Liver (tissue), 9 donors: ENCODE data around the gene SERPINB8. TPM values are rescaled to one million over a fixed set of nuclear protein-coding genes. Genes with fewer than 3 reads are reported as not detected.

ENCODE experiments used
- DNase-seq: peaks from one replicate; pipeline ENCODE4 v3.0.0-alpha.2; 2017; ENCODE audit warnings: low spot score
- H3K27ac ChIP-seq, 2 donors: one replicate each; pipeline ENCODE4 v1.7.0; 2013; ENCODE audit warnings: inconsistent platforms in 2 of 2, low read length in 2 of 2, control low read depth in 1 of 2, low read depth in 1 of 2, mild to moderate bottlenecking in 1 of 2
- H3K27me3 ChIP-seq, 4 donors: one replicate each; pipeline versions ENCODE4 v1.6.1 to v1.7.0; 2013; ENCODE audit warnings: low read length in 3 of 4, inconsistent platforms in 1 of 4, mild to moderate bottlenecking in 1 of 4, moderate library complexity in 1 of 4; ENCODE audit not compliant: control insufficient read depth in 4 of 4, insufficient read depth in 4 of 4
- H3K36me3 ChIP-seq, 4 donors: one replicate each; pipeline versions ENCODE4 v1.6.1 to v1.7.0; 2013; ENCODE audit warnings: low read length in 3 of 4, mild to moderate bottlenecking in 3 of 4, low read depth in 1 of 4, moderate library complexity in 1 of 4; ENCODE audit not compliant: control insufficient read depth in 4 of 4, insufficient read depth in 3 of 4
- H3K4me1 ChIP-seq, 4 donors: one replicate each; pipeline versions ENCODE4 v1.6.1 to v1.7.0; 2013; ENCODE audit warnings: low read length in 3 of 4, mild to moderate bottlenecking in 3 of 4, moderate library complexity in 1 of 4; ENCODE audit not compliant: control insufficient read depth in 4 of 4, insufficient read depth in 4 of 4
- H3K4me3 ChIP-seq, 3 donors: one replicate each; pipeline versions ENCODE4 v1.6.1 to v1.7.0; 2013; ENCODE audit warnings: low read length in 3 of 3, control low read depth in 1 of 3, low read depth in 1 of 3, mild to moderate bottlenecking in 1 of 3
- H3K9ac ChIP-seq, 2 donors: one replicate each; pipeline ENCODE4 v1.7.0; 2013; ENCODE audit warnings: low read length in 2 of 2, mild to moderate bottlenecking in 2 of 2, moderate library complexity in 2 of 2, control low read depth in 1 of 2, low read depth in 1 of 2
- H3K9me3 ChIP-seq, 4 donors: one replicate each; pipeline versions ENCODE4 v1.6.1 to v1.7.0; 2013; ENCODE audit warnings: low read length in 3 of 4; ENCODE audit not compliant: control insufficient read depth in 4 of 4
- CTCF ChIP-seq: fragments of 150-350 bp; IDR thresholded peaks from 2 replicates; pipeline ENCODE4 v1.5.1; 2017; ENCODE audit warnings: improper control_type of control experiment, low read depth, low read length; ENCODE audit not compliant: missing input control
- EGR1 ChIP-seq, 2 donors: IDR thresholded peaks; 2 replicates each; pipeline ENCODE4 v1.6.1; 2016 to 2018; ENCODE audit warnings: antibody characterized with exemption in 2 of 2, low read depth in 2 of 2
- FOXA1 ChIP-seq: IDR thresholded peaks from 2 replicates; pipeline ENCODE4 v1.6.1; 2016; ENCODE audit warnings: antibody characterized with exemption
- FOXA2 ChIP-seq: IDR thresholded peaks from 2 replicates; pipeline ENCODE4 v1.6.1; 2016; ENCODE audit warnings: antibody characterized with exemption
- GABPA ChIP-seq, 2 donors: IDR thresholded peaks in 1 of 2; conservative IDR thresholded peaks in 1 of 2; 2 replicates each; pipeline ENCODE4 v1.6.1; 2016; ENCODE audit warnings: antibody characterized with exemption in 2 of 2, mild to moderate bottlenecking in 1 of 2, moderate library complexity in 1 of 2
- HNF4A ChIP-seq, 2 donors: conservative IDR thresholded peaks; 2 replicates each; pipeline ENCODE4 v1.6.1; 2016; ENCODE audit warnings: antibody characterized with exemption in 2 of 2, mild to moderate bottlenecking in 2 of 2
- HNF4G ChIP-seq: IDR thresholded peaks from 2 replicates; pipeline ENCODE4 v1.6.1; 2016; ENCODE audit warnings: antibody characterized with exemption
- JUND ChIP-seq, 2 donors: IDR thresholded peaks; 2 replicates each; pipeline ENCODE4 v1.6.1; 2016; ENCODE audit warnings: antibody characterized with exemption in 2 of 2
- NR2F2 ChIP-seq: IDR thresholded peaks from 2 replicates; pipeline ENCODE4 v1.6.1; 2016; ENCODE audit warnings: antibody characterized with exemption
- RAD21 ChIP-seq, 2 donors: IDR thresholded peaks; 2 replicates each; pipeline ENCODE4 v1.6.1; 2016; ENCODE audit warnings: antibody characterized with exemption in 2 of 2, mild to moderate bottlenecking in 2 of 2
- RXRA ChIP-seq, 2 donors: IDR thresholded peaks; 2 replicates each; pipeline ENCODE4 v1.6.1; 2017 to 2018; ENCODE audit warnings: antibody characterized with exemption in 2 of 2, mild to moderate bottlenecking in 1 of 2
- SP1 ChIP-seq: IDR thresholded peaks from 2 replicates; pipeline ENCODE4 v1.6.1; 2018; ENCODE audit warnings: antibody characterized with exemption, mild to moderate bottlenecking
- TAF1 ChIP-seq: conservative IDR thresholded peaks from 2 replicates; pipeline ENCODE4 v1.6.1; 2016; ENCODE audit warnings: antibody characterized with exemption, mild to moderate bottlenecking
- YY1 ChIP-seq: IDR thresholded peaks from 2 replicates; pipeline ENCODE4 v1.6.1; 2016; ENCODE audit warnings: antibody characterized with exemption, mild to moderate bottlenecking
- ZBTB33 ChIP-seq: IDR thresholded peaks from 2 replicates; pipeline ENCODE4 v1.6.1; 2016; ENCODE audit warnings: antibody characterized with exemption
- WGBS: extraction: QIAGEN DNeasy Blood & Tissue Kit; methylation state at CpG from one replicate; pipeline ENCODE4 v1.1.7; 2013; 5-methylcytosine and 5-hydroxymethylcytosine counted together
- polyA plus RNA-seq, 2 donors: library from polyadenylated mRNA; stranded (reverse) in 1 of 2; unstranded in 1 of 2; fragments of 200-250 nt in 1 of 2; fragments of >200 nt in 1 of 2; fragmentation: Nextera tagmentation in 1 of 2; extraction: Ambion mirVana in 1 of 2; gene quantifications; one replicate each; pipeline versions ENCODE4 v1.2.1 to v1.2.3, GENCODE V29; 2013 to 2015
- total RNA-seq, 2 donors: library from RNA; depleted of rRNA; stranded (reverse); fragments of >200 nt; gene quantifications; one replicate each; pipeline ENCODE4 v1.2.3, GENCODE V29; 2014
- TF ChIP-seq, protein P1 (sequence below): IDR thresholded peaks from 2 replicates; pipeline ENCODE4 v1.6.1; 2016; ENCODE audit warnings: antibody characterized with exemption
- TF ChIP-seq, protein P2 (sequence below): IDR thresholded peaks from 2 replicates; pipeline ENCODE4 v1.6.1; 2016; ENCODE audit warnings: antibody characterized with exemption
- TF ChIP-seq, protein P3 (sequence below): IDR thresholded peaks from 2 replicates; pipeline ENCODE4 v1.6.1; 2016; ENCODE audit warnings: antibody characterized with exemption, mild to moderate bottlenecking
- donor health status: healthy.
- donor health status: healthy.
- donor health status: healthy.
- donor health status: healthy.
- donor health status: healthy.

Gene SERPINB8
- total and polyA plus RNA-seq, 4 donors = 2.5 to 8.6 (median 6.7) TPM

DNA sequence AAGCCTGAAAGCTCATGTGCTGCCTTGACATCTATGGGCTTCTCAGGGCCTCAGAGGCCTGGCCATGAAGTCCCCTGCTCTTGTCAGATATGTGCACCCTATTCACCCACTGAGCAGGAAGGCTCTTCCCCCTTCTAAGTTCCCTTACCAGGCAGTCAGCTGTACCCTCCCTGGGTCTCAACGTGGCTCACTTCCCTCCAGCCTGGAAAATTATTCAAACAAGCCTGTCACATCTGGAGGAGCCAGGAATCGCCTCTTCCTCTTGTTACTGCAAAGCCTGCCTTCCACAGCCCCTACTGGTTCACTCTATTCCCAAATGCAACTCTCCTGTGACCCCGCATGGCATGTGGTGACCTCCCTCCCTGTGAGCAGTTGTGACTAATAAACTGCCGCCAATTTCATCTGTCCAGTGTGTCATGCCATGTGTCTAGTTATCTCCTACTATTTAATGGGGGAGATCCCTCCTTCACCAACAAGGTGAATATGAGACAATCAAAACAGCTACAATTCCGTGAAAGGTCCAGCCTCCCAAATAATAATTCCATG is 8.4 kb upstream of the SERPINB8 start:
- Histone ChIP-seq H3K36me3 (no peaks in the 10 kb centered on the region), H3K9ac (no peak overlapping the region), H3K4me3 (no peak overlapping the region), H3K27me3 (no peaks in the 10 kb centered on the region), H3K4me1 (peaks cover 7 to 23% (median 18%) of the 10 kb centered on the region in 4 donors), H3K9me3 (no peaks in the 10 kb centered on the region), H3K27ac (no peak overlapping the region)
- TF ChIP-seq RAD21 (IDR thresholded peaks at IDR 0.05) = no peak
- TF ChIP-seq YY1 = no peak
- TF ChIP-seq, protein P1, sequence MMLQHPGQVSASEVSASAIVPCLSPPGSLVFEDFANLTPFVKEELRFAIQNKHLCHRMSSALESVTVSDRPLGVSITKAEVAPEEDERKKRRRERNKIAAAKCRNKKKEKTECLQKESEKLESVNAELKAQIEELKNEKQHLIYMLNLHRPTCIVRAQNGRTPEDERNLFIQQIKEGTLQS = no peak
- TF ChIP-seq FOXA2 = no peak
- TF ChIP-seq FOXA1 = no peak
- no peak for TF ChIP-seq TAF1
- TF ChIP-seq, protein P2, sequence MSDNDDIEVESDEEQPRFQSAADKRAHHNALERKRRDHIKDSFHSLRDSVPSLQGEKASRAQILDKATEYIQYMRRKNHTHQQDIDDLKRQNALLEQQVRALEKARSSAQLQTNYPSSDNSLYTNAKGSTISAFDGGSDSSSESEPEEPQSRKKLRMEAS = no peak
- no peak for TF ChIP-seq CTCF
- no peak for DNase-seq
- WGBS = 78% methylated on average over 5 of the region's 5 CpGs

GRCh38 chr18:63962137-63962536 is 7.7 kb upstream of the SERPINB8 start:
- Histone ChIP-seq H3K9me3 (no peaks in the 10 kb centered on the region), H3K27me3 (no peaks in the 10 kb centered on the region), H3K4me3 (no peak overlapping the region), H3K36me3 (no peaks in the 10 kb centered on the region), H3K4me1 (peaks cover 7 to 23% (median 18%) of the 10 kb centered on the region in 4 donors), H3K27ac (no peak overlapping the region), H3K9ac (no peak overlapping the region)
- WGBS = 48% methylated on average over 1 of the region's 1 CpG
- TF ChIP-seq GABPA (IDR thresholded peaks at IDR 0.05 in 1 of 2, conservative IDR thresholded peaks at IDR 0.05 in 1 of 2) (no peak), NR2F2 (no peak), HNF4A (conservative IDR thresholded peaks at IDR 0.05) (no peak), SP1 (no peak), EGR1 (IDR thresholded peaks at IDR 0.05; ENCODE audit: low read depth in 2 of 2) (no peak), FOXA2 (no peak), FOXA1 (no peak), JUND (IDR thresholded peaks at IDR 0.05) (no peak), YY1 (no peak), RXRA (IDR thresholded peaks at IDR 0.05) (no peak), CTCF (no peak), RAD21 (IDR thresholded peaks at IDR 0.05) (no peak), ZBTB33 (no peak), HNF4G (no peak), TAF1 (no peak)
- TF ChIP-seq, protein P2 = no peak
- TF ChIP-seq, protein P1 = no peak
- TF ChIP-seq, protein P3, sequence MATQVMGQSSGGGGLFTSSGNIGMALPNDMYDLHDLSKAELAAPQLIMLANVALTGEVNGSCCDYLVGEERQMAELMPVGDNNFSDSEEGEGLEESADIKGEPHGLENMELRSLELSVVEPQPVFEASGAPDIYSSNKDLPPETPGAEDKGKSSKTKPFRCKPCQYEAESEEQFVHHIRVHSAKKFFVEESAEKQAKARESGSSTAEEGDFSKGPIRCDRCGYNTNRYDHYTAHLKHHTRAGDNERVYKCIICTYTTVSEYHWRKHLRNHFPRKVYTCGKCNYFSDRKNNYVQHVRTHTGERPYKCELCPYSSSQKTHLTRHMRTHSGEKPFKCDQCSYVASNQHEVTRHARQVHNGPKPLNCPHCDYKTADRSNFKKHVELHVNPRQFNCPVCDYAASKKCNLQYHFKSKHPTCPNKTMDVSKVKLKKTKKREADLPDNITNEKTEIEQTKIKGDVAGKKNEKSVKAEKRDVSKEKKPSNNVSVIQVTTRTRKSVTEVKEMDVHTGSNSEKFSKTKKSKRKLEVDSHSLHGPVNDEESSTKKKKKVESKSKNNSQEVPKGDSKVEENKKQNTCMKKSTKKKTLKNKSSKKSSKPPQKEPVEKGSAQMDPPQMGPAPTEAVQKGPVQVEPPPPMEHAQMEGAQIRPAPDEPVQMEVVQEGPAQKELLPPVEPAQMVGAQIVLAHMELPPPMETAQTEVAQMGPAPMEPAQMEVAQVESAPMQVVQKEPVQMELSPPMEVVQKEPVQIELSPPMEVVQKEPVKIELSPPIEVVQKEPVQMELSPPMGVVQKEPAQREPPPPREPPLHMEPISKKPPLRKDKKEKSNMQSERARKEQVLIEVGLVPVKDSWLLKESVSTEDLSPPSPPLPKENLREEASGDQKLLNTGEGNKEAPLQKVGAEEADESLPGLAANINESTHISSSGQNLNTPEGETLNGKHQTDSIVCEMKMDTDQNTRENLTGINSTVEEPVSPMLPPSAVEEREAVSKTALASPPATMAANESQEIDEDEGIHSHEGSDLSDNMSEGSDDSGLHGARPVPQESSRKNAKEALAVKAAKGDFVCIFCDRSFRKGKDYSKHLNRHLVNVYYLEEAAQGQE = no peak
- no peak for DNase-seq
